Right renal cortex interstitium (tissue), 3 donors: Measurements from ENCODE around the gene SLX9. TPM values are rescaled to one million over a fixed set of nuclear protein-coding genes. Genes with fewer than 3 reads are reported as not detected.
"Not testable (repeated sequence)": the region's sequence is repeated elsewhere in the genome, so short reads cannot be mapped to it uniquely, and the experiment has no call there.

Experiments
- DNase-seq, 3 donors: peaks; one replicate each; pipeline ENCODE4 v3.0.0-alpha.2; 2013; ENCODE audit warnings: low read depth in 3 of 3, low spot score in 2 of 3
- polyA plus RNA-seq, 3 donors: library from polyadenylated mRNA; unstranded; fragments of 120-200 nt; gene quantifications; one replicate each; pipeline ENCODE4 v1.2.1, GENCODE V29; 2013; ENCODE audit not compliant: insufficient read length in 3 of 3

SLX9 gene
- polyA plus RNA-seq, 3 donors: 13.4 to 14.3 (median 14.1) TPM

DNA sequence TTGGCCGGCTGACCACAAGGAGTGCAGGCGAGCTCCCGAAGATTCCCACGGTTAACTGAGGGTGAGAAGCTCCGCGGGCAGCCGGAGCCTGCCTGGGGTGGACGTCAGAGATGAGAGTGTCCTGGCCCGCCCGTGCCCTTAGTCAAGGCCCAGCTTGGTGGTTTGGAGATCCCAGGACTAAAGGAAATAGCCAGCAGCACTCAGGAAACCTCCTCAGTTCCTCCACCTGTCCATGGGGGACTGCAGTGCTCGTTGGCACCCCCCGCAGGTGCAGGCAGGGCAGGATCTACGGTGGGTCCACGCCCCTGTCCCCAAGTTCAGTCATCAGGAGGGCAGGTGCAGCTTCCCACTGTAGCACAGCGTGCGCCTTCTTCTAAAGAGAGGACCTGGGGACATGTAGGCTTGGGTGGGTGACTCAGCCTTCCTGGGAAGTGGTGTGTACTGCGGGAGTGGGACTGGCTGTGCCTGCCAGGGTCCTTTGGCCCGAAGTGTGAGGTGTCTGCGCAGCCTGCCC, 32.5 kb downstream of the SLX9 start:
- DNase-seq: no peak

- DNase-seq: no peak
Observed at GRCh38 chr21:44972821-44973220, 33.0 kb downstream of the SLX9 start.

- no peak for DNase-seq
Observed at GRCh38 chr21:44973598-44973997, 33.8 kb downstream of the SLX9 start.

- no peak for DNase-seq
Observed at GRCh38 chr21:44974676-44975075, 34.8 kb downstream of the SLX9 start.

DNA sequence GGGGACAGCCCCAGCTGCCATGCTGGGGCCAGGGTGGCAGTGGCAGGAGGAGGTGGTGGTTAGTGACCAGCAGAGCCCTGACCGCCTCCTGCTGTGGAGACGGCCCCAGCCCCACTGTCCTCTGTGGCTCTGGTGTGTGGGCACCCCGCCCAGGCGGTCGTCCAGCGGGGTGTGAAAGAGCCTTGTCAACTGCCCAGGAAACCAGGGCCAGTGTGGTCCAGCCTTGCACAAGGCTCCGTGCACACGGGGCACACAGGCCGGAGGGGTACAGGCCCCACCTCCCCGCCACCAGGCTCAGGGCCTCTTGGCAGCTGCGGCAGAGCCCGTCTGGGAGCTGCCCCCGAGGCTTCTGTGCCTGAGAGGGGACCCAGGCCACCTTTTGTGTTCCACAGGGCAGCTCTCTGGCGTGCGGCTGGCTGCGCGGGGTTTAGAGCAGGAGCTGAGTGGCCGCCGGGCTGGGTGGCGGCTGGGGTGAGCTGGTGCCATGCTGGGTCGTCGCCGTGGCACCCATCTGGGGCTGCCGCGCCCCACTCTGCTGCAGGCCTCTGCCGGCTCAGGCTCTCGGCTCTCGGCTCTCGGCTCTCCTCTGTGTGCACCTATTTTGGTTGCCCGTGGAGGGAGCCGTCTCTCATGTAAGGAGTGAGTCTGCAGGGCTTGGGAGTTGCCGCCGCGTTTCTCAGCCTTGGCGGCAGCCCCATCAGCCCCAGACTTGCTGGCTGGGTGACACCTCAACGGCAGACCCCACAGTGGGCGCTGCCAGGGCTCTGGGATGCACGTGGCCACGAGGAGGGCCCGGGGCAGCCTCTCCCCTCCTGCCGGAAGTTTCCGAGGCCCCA, 36.1 kb downstream of the SLX9 start:
- DNase-seq: no peak

DNA sequence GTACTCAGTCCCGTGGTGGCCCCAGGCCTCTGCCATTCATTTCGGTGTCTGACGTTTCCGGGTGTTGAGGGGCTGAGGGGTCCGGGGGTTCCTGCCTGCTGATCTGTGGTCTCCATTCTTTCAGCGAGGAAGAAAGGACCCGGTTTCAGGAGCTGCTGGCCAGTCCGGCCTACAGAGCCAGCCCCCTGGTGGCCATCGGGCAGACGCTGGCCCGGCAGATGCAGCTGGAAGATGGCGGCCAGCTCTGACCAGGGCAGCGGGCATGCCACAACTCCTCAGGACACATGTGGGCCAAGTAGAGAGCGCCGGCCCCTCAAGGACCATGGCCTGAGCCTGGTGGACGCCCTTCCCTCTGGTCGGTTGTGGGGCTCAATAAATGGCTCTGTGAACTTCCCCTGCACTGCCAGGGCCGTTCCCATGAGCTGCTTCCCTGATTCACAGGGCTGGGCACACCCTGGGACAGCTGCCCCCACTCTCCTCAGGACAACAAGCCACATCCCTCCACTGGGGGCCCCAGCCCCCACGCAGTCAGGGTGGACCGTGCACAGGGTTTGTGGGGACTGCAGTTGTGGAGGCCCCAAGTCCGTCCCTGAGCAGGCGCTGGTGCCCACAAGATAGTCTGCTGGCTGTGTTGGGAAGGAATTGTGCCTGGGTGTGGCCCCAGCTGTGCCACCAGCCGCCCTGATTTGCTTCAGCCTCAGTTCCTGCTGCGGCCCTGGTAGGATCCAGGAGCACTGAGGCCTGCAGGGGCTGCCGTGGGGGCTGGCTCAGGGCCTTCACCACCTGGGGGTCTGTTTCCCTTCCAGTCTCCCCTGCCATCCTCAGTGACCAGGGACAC, 36.9 kb downstream of the SLX9 start:
- DNase-seq: not testable (repeated sequence)

GRCh38 chr21:44977616-44978340, 37.9 kb downstream of the SLX9 start:
- DNase-seq: no peak

DNA sequence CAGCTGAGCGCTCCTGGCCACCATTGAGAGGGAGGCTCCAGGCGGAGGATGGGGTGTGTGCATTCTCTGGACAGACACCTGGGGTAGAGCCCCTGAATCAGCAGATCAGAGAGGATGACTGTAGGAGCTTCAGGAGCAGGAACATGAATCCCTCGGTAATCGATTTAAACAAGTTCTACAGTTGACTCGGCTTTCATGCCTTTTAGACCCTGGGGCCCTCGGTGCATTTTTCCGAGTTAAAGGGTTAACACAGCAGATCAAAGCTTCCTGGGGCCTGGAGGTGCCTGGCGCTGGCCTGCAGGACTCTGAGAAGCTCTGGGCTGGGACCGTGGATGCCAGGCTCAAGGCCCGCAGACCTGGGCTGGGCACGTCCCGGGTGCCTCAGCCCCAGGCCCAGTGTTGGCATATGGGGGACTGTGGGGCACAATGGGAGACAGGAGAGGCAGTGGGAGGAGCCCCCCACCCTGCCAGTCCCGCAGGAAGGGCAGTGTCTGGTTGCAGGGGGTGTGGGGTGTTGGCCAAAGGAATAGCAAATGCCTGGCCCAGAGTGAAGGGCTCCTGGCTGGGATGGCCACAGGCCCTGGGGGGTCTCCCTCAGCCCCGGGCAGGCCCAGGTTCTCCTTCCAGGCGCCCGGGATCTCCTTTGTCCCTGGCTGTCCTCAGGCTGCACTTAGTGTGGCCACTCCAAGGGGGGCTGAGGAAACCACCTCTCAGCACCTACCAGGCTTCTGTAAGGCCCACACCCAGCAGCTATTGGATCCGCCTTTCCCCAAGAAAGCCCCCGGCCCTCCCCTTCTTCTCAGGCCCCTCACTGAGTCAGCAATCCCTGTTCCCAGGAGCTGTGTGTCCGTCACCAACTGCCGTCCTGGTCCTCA, 40.1 kb downstream of the SLX9 start:
- no peak for DNase-seq

DNA sequence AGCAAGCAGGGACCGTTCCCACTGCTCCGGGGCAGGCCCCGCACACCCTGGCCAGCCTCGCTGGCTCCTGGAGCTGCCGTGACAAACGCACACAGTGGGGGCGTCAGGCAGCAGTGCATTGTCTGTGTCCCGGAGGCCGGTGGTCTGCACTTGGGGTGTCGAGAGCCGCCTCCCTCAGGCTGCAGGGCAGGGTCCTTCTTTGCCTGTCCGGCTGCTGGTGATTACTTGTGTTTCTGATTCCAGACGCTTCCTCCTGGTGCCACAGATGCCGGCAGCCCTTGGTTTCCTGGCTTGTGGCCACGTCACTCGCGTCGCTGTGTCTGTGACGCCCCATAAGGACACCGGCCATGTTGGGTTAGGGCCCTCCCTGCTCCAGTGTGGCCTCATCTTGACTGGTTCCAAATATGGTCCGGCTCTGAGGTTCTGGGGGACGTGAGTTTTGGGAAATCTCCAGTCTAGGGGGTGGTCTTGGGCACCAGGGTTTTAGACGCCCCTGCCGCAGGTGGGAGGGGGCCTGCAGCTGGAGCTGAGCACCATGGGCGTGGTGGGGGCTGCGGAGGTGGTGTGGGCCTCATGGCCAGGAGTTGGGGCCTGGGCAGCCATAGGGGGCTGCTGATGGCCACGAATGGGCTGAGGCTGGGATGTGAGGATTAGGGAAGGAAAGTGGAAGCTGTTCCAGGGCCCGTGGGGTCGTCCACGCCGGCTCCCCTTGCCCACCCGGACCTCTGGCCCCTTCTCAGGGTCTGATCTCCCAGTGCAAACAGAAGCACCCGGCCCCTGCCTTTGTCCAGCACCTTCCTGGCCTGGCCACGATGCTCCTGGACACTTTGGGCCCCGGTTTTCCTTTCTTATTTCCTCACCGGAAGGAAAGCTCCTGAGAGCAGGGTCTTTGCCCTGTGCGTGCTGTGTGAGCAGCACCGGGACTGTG, 41.0 kb downstream of the SLX9 start:
- DNase-seq: no peak

- DNase-seq: no peak
Observed at GRCh38 chr21:44982558-44983250, 42.9 kb downstream of the SLX9 start.

- DNase-seq: no peak
Observed at GRCh38 chr21:44983421-44984206, 43.8 kb downstream of the SLX9 start.

DNA sequence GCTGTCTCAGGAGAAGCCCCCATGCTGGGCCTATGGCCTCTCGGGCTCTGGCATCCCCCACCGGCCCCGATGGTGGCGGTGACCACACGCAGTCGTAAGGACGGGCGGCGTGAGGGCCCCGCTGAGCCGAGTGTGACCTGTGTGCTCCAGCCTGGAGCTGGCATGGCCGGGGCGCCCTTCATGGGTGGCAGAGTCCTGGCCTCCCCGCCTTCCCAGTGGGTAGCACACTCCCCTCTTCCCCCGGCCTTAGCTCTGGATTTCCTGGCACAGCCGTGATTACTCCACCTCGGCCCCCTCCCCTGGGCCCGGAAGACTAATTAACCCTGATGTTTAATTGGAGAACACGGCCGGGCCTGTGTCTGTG, 44.6 kb downstream of the SLX9 start:
- no peak for DNase-seq

DNA sequence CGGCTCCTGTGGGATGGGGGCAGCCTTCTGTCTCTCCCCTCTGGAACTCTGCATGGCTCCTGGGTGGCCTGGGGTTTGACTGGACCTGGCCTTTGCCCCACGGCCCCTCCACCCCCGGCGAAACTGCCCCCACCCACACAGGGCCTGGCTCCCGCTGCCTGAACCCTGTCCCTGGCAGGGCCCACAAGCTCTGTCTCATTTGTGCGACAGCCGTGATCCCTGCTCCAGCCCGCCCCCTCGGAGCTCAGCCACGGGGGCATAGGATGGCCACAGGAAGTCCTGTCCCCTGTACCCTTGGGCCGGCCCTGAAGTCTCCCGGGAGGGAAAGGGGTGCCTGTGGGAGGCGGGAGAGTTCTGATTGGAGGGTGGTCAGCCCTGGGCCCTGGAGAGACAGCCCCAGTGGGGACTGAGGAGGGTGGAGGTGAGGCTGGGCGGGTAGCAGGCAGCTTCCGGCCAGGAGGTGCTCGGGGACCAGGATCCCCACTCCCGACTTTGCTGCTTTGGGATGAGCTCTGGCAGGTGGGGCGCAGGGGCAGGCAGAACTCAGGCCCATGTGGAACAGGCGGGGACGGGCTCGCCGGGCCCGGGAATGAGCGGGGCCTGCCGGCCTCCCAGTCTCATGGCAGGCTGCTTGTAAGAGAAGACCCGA, 45.1 kb downstream of the SLX9 start:
- no peak for DNase-seq

GRCh38 chr21:44985441-44986401, 45.9 kb downstream of the SLX9 start:
- DNase-seq: no peak

GRCh38 chr21:44986471-44987291, 46.9 kb downstream of the SLX9 start:
- no peak for DNase-seq
